HG02623 (cell line): ENCODE results near the gene HPCAL4.

ENCODE experiments used
- ATAC-seq: cut with Tn5 transposase; IDR thresholded peaks from one replicate; pipeline ENCODE4 v1.9.1; 2021; ENCODE audit warnings: moderate library complexity; ENCODE audit not compliant: unreplicated experiment

HPCAL4 gene

GRCh38 chr1:39652554-39652953 is 38.7 kb downstream of the HPCAL4 start:
- no peak for ATAC-seq

GRCh38 chr1:39652105-39652504 is 39.1 kb downstream of the HPCAL4 start:
- no peak for ATAC-seq

GRCh38 chr1:39650431-39650830 is 40.8 kb downstream of the HPCAL4 start:
- ATAC-seq = no peak

- no peak for ATAC-seq
Measured at GRCh38 chr1:39649636-39650185, 41.5 kb downstream of the HPCAL4 start.

GRCh38 chr1:39648496-39648895 is 42.7 kb downstream of the HPCAL4 start:
- ATAC-seq = no peak

GRCh38 chr1:39647247-39647646 is 44.0 kb downstream of the HPCAL4 start:
- ATAC-seq = no peak

GRCh38 chr1:39646232-39647081 is 44.8 kb downstream of the HPCAL4 start:
- no peak for ATAC-seq

- no peak for ATAC-seq
Measured at GRCh38 chr1:39645411-39646043, 45.7 kb downstream of the HPCAL4 start.

- no peak for ATAC-seq
Measured at GRCh38 chr1:39643705-39644104, 47.5 kb downstream of the HPCAL4 start.

- no peak for ATAC-seq
Measured at GRCh38 chr1:39642796-39643195, 48.4 kb downstream of the HPCAL4 start.

- ATAC-seq = no peak
Measured at GRCh38 chr1:39640861-39641260, 50.4 kb downstream of the HPCAL4 start.

GRCh38 chr1:39639305-39640130 is 51.7 kb downstream of the HPCAL4 start, which contains the start of gene HEYL:
Gene HEYL (minus strand): TSS chr1:39639643. CDS start chr1:39639625, 18 bp downstream.
- no peak for ATAC-seq

- no peak for ATAC-seq
Measured at GRCh38 chr1:39638965-39639304, 52.3 kb downstream of the HPCAL4 start.

- ATAC-seq = no peak
Measured at GRCh38 chr1:39637361-39637760, 53.9 kb downstream of the HPCAL4 start.

GRCh38 chr1:39635871-39636210 is 55.4 kb downstream of the HPCAL4 start:
- no peak for ATAC-seq

GRCh38 chr1:39635205-39635870 is 55.9 kb downstream of the HPCAL4 start:
- no peak for ATAC-seq

- no peak for ATAC-seq
Measured at GRCh38 chr1:39633422-39633821, 57.8 kb downstream of the HPCAL4 start.

- no peak for ATAC-seq
Measured at GRCh38 chr1:39632682-39633417, 58.4 kb downstream of the HPCAL4 start.

- no peak for ATAC-seq
Measured at GRCh38 chr1:39632323-39632681, 58.9 kb downstream of the HPCAL4 start.
